GM12801 (cell line): ENCODE data around the gene MX2.

Experiments used
- CTCF ChIP-seq: IDR thresholded peaks from one replicate; pipeline ENCODE4 v1.5.1; 2011; ENCODE audit warnings: control low read depth; ENCODE audit not compliant: insufficient read length; ENCODE audit errors: extremely low read depth

MX2 gene

GRCh38 chr21:41398831-41399230, 37.0 kb downstream of the MX2 start:
- no peak for TF ChIP-seq CTCF

GRCh38 chr21:41399246-41399800, 37.5 kb downstream of the MX2 start:
- no peak for TF ChIP-seq CTCF

- no peak for TF ChIP-seq CTCF
These were observed 40.4 kb downstream of the MX2 start for GRCh38 chr21:41402231-41402630.

GRCh38 chr21:41402796-41403195, 41.0 kb downstream of the MX2 start:
- no peak for TF ChIP-seq CTCF

- no peak for TF ChIP-seq CTCF
These were observed 41.5 kb downstream of the MX2 start for GRCh38 chr21:41403331-41403730.

- TF ChIP-seq CTCF: no peak
These were observed 42.1 kb downstream of the MX2 start for GRCh38 chr21:41403966-41404365.

- TF ChIP-seq CTCF: no peak
These were observed 43.5 kb downstream of the MX2 start for GRCh38 chr21:41405321-41405720.
